Vagina (tissue), 2 donors: ENCODE results near the gene OPRM1. TPM values are rescaled to one million over a fixed set of nuclear protein-coding genes. Genes with fewer than 3 reads are reported as not detected.

ENCODE experiments used
- DNase-seq, 2 donors: peaks; one replicate each; pipeline ENCODE4 v3.0.0-alpha.2; 2017; ENCODE audit errors: extremely low spot score in 2 of 2
- H3K27ac ChIP-seq: fragments of 200-600 bp; sonication (generic); one replicate; pipeline ENCODE4 v1.5.1; 2019
- H3K27me3 ChIP-seq: fragments of 200-600 bp; sonication (generic); one replicate; pipeline ENCODE4 v1.5.1; 2019
- H3K36me3 ChIP-seq, 2 donors: fragments of 200-600 bp; sonication (generic); one replicate each; pipeline ENCODE4 v1.5.1; 2017 to 2019
- H3K4me1 ChIP-seq: fragments of 200-600 bp; sonication (generic); one replicate; pipeline ENCODE4 v1.5.1; 2019
- H3K4me3 ChIP-seq, 2 donors: fragments of 200-600 bp; sonication (generic); 1 replicate in 1 of 2; 2 replicates in 1 of 2; pipeline ENCODE4 v1.5.1; 2016 to 2019
- H3K9me3 ChIP-seq: fragments of 200-600 bp; sonication (generic); one replicate; pipeline ENCODE4 v1.5.1; 2019
- CTCF ChIP-seq, 3 experiments: fragments of 450-650 bp in 2 of 3; fragments of 200-600 bp in 1 of 3; sonication (generic) in 1 of 3; IDR thresholded peaks; one replicate each; pipeline ENCODE4 v1.5.1; 2017 to 2019; ENCODE audit warnings: antibody characterized with exemption in 3 of 3, mild to moderate bottlenecking in 2 of 3, moderate library complexity in 2 of 3
- POLR2A ChIP-seq, 2 donors: fragments of 450-650 bp; IDR thresholded peaks; one replicate each; pipeline ENCODE4 v1.6.1; 2017; ENCODE audit warnings: antibody characterized with exemption in 2 of 2, mild to moderate bottlenecking in 2 of 2, moderate library complexity in 2 of 2
- POLR2AphosphoS5 ChIP-seq, 2 donors: sonication (generic); formaldehyde crosslinking; IDR thresholded peaks; one replicate each; pipeline ENCODE4 v1.9.0; 2017; ENCODE audit warnings: antibody characterized with exemption in 2 of 2, mild to moderate bottlenecking in 2 of 2, low read depth in 1 of 2; ENCODE audit not compliant: insufficient read depth in 1 of 2
- intact Hi-C: fragments of 100-400 bp; cut with DNase I; formaldehyde crosslinking; loops from one replicate; pipeline ENCODE4 v1.15.1; 2023
- total RNA-seq: library from RNA; depleted of rRNA; stranded (reverse); fragments of >200 nt; gene quantifications from one replicate; pipeline ENCODE4 v1.2.3, GENCODE V29; 2016

Gene OPRM1
- total RNA-seq, 1 donor from 2014 or later: 0.98 TPM

GRCh38 chr6:154247119-154247861 is 208.2 kb downstream of the OPRM1 start:
- DNase-seq: no peak
- no peaks in the 10 kb centered on the region for H3K27me3 ChIP-seq
- H3K9me3 ChIP-seq: no peaks in the 10 kb centered on the region
- peak overlapping the region; percentile 10 to 24 for H3K4me3 ChIP-seq
- intact Hi-C loops: no loop called here
- no peaks in the 10 kb centered on the region for H3K4me1 ChIP-seq
- TF ChIP-seq POLR2AphosphoS5 (IDR thresholded peaks at IDR 0.05; ENCODE audit: insufficient read depth in 1 of 2, low read depth in 1 of 2) (no peak), CTCF (IDR thresholded peaks at IDR 0.05) (no peak), POLR2A (IDR thresholded peaks at IDR 0.05) (peak in 1 of 2 donors; percentile 2)
- H3K36me3 ChIP-seq: no peaks in the 10 kb centered on the region
- peak overlapping the region; percentile 26 for H3K27ac ChIP-seq

GRCh38 chr6:154249499-154250298 is 210.7 kb downstream of the OPRM1 start:
- H3K27me3 ChIP-seq: no peaks in the 10 kb centered on the region
- H3K4me3 ChIP-seq: no peak overlapping the region
- no peak overlapping the region for H3K27ac ChIP-seq
- no peaks in the 10 kb centered on the region for H3K4me1 ChIP-seq
- DNase-seq: no peak
- intact Hi-C loops: no loop called here
- TF ChIP-seq POLR2A (IDR thresholded peaks at IDR 0.05) (no peak), POLR2AphosphoS5 (IDR thresholded peaks at IDR 0.05; ENCODE audit: insufficient read depth in 1 of 2, low read depth in 1 of 2) (no peak), CTCF (IDR thresholded peaks at IDR 0.05) (no peak)
- H3K9me3 ChIP-seq: no peaks in the 10 kb centered on the region
- no peaks in the 10 kb centered on the region for H3K36me3 ChIP-seq

- no peaks in the 10 kb centered on the region for H3K27me3 ChIP-seq
- intact Hi-C loops: no loop called here
- no peak overlapping the region for H3K4me3 ChIP-seq
- H3K36me3 ChIP-seq: no peaks in the 10 kb centered on the region
- TF ChIP-seq POLR2A (IDR thresholded peaks at IDR 0.05) (no peak), POLR2AphosphoS5 (IDR thresholded peaks at IDR 0.05; ENCODE audit: insufficient read depth in 1 of 2, low read depth in 1 of 2) (no peak), CTCF (IDR thresholded peaks at IDR 0.05) (no peak)
- H3K27ac ChIP-seq: no peak overlapping the region
- H3K4me1 ChIP-seq: no peaks in the 10 kb centered on the region
- no peak for DNase-seq
- H3K9me3 ChIP-seq: no peaks in the 10 kb centered on the region
These were observed 212.1 kb downstream of the OPRM1 start for GRCh38 chr6:154251116-154251515.

GRCh38 chr6:154252678-154253077 is 213.6 kb downstream of the OPRM1 start:
- H3K27me3 ChIP-seq: no peaks in the 10 kb centered on the region
- H3K4me3 ChIP-seq: no peak overlapping the region
- H3K36me3 ChIP-seq: no peaks in the 10 kb centered on the region
- no peaks in the 10 kb centered on the region for H3K9me3 ChIP-seq
- no peaks in the 10 kb centered on the region for H3K4me1 ChIP-seq
- no peak for TF ChIP-seq CTCF (IDR thresholded peaks at IDR 0.05)
- no peak for TF ChIP-seq POLR2AphosphoS5 (IDR thresholded peaks at IDR 0.05; ENCODE audit: insufficient read depth in 1 of 2, low read depth in 1 of 2)
- no peak for TF ChIP-seq POLR2A (IDR thresholded peaks at IDR 0.05)
- intact Hi-C loops: no loop called here
- no peak for DNase-seq
- no peak overlapping the region for H3K27ac ChIP-seq

GRCh38 chr6:154257067-154257466 is 218.0 kb downstream of the OPRM1 start:
- no peak for TF ChIP-seq POLR2AphosphoS5 (IDR thresholded peaks at IDR 0.05; ENCODE audit: insufficient read depth in 1 of 2, low read depth in 1 of 2)
- no peak for TF ChIP-seq CTCF (IDR thresholded peaks at IDR 0.05)
- TF ChIP-seq POLR2A (IDR thresholded peaks at IDR 0.05): no peak
- Histone ChIP-seq H3K4me1 (no peaks in the 10 kb centered on the region), H3K9me3 (no peaks in the 10 kb centered on the region), H3K4me3 (no peak overlapping the region), H3K36me3 (no peaks in the 10 kb centered on the region), H3K27ac (no peak overlapping the region), H3K27me3 (no peaks in the 10 kb centered on the region)
- DNase-seq: no peak
- intact Hi-C loops: no loop called here
